GM12878 (cell line): ENCODE data around the gene PROSER3. TPM values are rescaled to one million over a fixed set of nuclear protein-coding genes. Genes with fewer than 3 reads are reported as not detected.

Experiments used
- ATAC-seq: fragments of 200-7000 bp; cut with Tn5 transposase; 3 replicates; pipeline ENCODE4 v1.9.1; 2020; ENCODE audit warnings: mild to moderate bottlenecking, moderate library complexity
- BruUV-seq: library from RNA; stranded (reverse); fragments of 400-500 nt; replicated peaks from 2 replicates; lab custom pipeline; 2021; lab: Mats Ljungman, UMichigan
- CTCF ChIA-PET: fragments of 300-600 bp; sonication (Branson Sonifier 250); formaldehyde crosslinking; extraction: SDS; loops from one replicate; lab custom pipeline; 2021; ENCODE audit warnings: inconsistent platforms; lab: Yijun Ruan, JAX
- POLR2A ChIA-PET: fragments of 350-600 bp; formaldehyde crosslinking; extraction: SDS; loops from one replicate; lab custom pipeline; 2021; ENCODE audit warnings: inconsistent platforms; lab: Charles Lee
- RAD21 ChIA-PET: fragments of 300-600 bp; sonication (Branson Sonifier 250); formaldehyde crosslinking; loops from one replicate; lab custom pipeline; 2023; ENCODE audit warnings: antibody characterized with exemption; ENCODE audit not compliant: unreplicated experiment; lab: Charles Lee
- SMC1A ChIA-PET: fragments of 300-600 bp; sonication (Branson Sonifier 250); formaldehyde crosslinking; loops from one replicate; lab custom pipeline; 2023; ENCODE audit not compliant: unreplicated experiment, uncharacterized antibody; lab: Charles Lee
- DNase-seq: peaks from one replicate; pipeline ENCODE4 v3.0.0-alpha.2; 2011; ENCODE audit warnings: low read depth, low spot score
- FAIRE-seq: peaks from 3 replicates; lab custom pipeline; 2011; peaks lifted over from hg19 to GRCh38; lab: Jason Lieb, UNC
- H2AFZ ChIP-seq: 2 replicates; pipeline ENCODE4 v1.6.0; 2011; ENCODE audit warnings: low read depth, low read length, control low read depth; ENCODE audit not compliant: control insufficient read depth
- H3K27ac ChIP-seq: 2 replicates; pipeline ENCODE4 v1.5.1; 2011; ENCODE audit warnings: control low read depth; ENCODE audit not compliant: control insufficient read depth, insufficient read depth
- H3K27me3 ChIP-seq, 2 experiments: replicated peaks in 1 of 2; 2 replicates each; pipeline versions ENCODE4 v1.6.0 to v1.6.1; 2011; ENCODE audit warnings: low read length in 1 of 2; ENCODE audit not compliant: control insufficient read depth in 2 of 2, insufficient read depth in 2 of 2
- H3K36me3 ChIP-seq, 2 experiments: 2 replicates each; pipeline ENCODE4 v1.5.1; 2011; ENCODE audit warnings: low read length in 1 of 2; ENCODE audit not compliant: control insufficient read depth in 2 of 2, insufficient read depth in 2 of 2
- H3K4me1 ChIP-seq: 2 replicates; pipeline ENCODE4 v1.6.1; 2011; ENCODE audit warnings: mild to moderate bottlenecking, low read length, moderate library complexity, mixed read lengths; ENCODE audit not compliant: control insufficient read depth, insufficient read depth
- H3K4me2 ChIP-seq: 2 replicates; pipeline ENCODE4 v1.6.0; 2011; ENCODE audit warnings: control low read depth; ENCODE audit not compliant: control insufficient read depth, insufficient read depth
- H3K4me3 ChIP-seq: fragments of 200-600 bp; sonication (generic); 2 replicates; pipeline ENCODE4 v1.5.1; 2016
- H3K79me2 ChIP-seq: 2 replicates; pipeline ENCODE4 v1.6.0; 2011; ENCODE audit warnings: low read length; ENCODE audit not compliant: control insufficient read depth, insufficient read depth
- H3K9ac ChIP-seq: 2 replicates; pipeline ENCODE4 v1.8.0; 2011; ENCODE audit warnings: low read length, control low read depth, mixed read lengths; ENCODE audit not compliant: control insufficient read depth, insufficient read depth
- H3K9me3 ChIP-seq: replicated peaks from 3 replicates; pipeline ENCODE4 v1.5.1; 2011; ENCODE audit warnings: mild to moderate bottlenecking, low read length; ENCODE audit not compliant: control insufficient read depth, insufficient read depth
- H4K20me1 ChIP-seq: 2 replicates; pipeline ENCODE4 v1.6.0; 2011; ENCODE audit not compliant: control insufficient read depth, insufficient read depth
- BHLHE40 ChIP-seq, 2 experiments: fragments of 450-650 bp in 1 of 2; IDR thresholded peaks; 2 replicates each; pipeline ENCODE4 v1.6.1; 2011 to 2017; ENCODE audit warnings: low read depth in 2 of 2, borderline replicate concordance in 1 of 2, improper control_type of control experiment in 1 of 2, low read length in 1 of 2, mild to moderate bottlenecking in 1 of 2
- CHD4 ChIP-seq: fragments of 200-600 bp; sonication (generic); IDR thresholded peaks from 2 replicates; pipeline ENCODE4 v1.6.1; 2016; ENCODE audit warnings: mild to moderate bottlenecking
- CREB1 ChIP-seq: IDR thresholded peaks from 2 replicates; pipeline ENCODE4 v1.6.1; 2012; ENCODE audit warnings: low read depth, mild to moderate bottlenecking, inconsistent platforms
- IKZF2 ChIP-seq, 2 experiments: fragments of 450-650 bp; IDR thresholded peaks; 2 replicates each; pipeline ENCODE4 v1.6.1; 2017; ENCODE audit warnings: mild to moderate bottlenecking in 2 of 2, moderate library complexity in 2 of 2
- MEF2B ChIP-seq: fragments of 450-650 bp; IDR thresholded peaks from 2 replicates; pipeline ENCODE4 v1.6.1; 2018; ENCODE audit warnings: mild to moderate bottlenecking, moderate library complexity; ENCODE audit not compliant: partially characterized antibody, poor library complexity, severe bottlenecking
- MXI1 ChIP-seq: fragments of 150-350 bp; IDR thresholded peaks from 2 replicates; pipeline ENCODE4 v1.6.1; 2011; ENCODE audit warnings: low read depth, mild to moderate bottlenecking, inconsistent platforms, low read length, improper control_type of control experiment
- NR2C2 ChIP-seq: IDR thresholded peaks from 2 replicates; pipeline ENCODE4 v1.6.1; 2011; ENCODE audit warnings: borderline replicate concordance, low read depth; ENCODE audit not compliant: control insufficient read depth, insufficient read length
- NR2F1 ChIP-seq: fragments of 450-650 bp; conservative IDR thresholded peaks from 2 replicates; pipeline ENCODE4 v1.6.1; 2017; ENCODE audit warnings: mild to moderate bottlenecking
- POLR2A ChIP-seq: IDR thresholded peaks from 2 replicates; pipeline ENCODE4 v1.6.1; 2011; ENCODE audit warnings: low read depth, mild to moderate bottlenecking, low read length
- TCF7 ChIP-seq: IDR thresholded peaks from 2 replicates; pipeline ENCODE4 v1.6.1; 2014; ENCODE audit warnings: antibody characterized with exemption, borderline replicate concordance
- ZBTB4 ChIP-seq: fragments of 450-650 bp; formaldehyde crosslinking; IDR thresholded peaks from 2 replicates; pipeline ENCODE4 v1.4.0; 2022; ENCODE audit warnings: mild to moderate bottlenecking, moderate library complexity
- ZNF207 ChIP-seq: fragments of 450-650 bp; IDR thresholded peaks from 2 replicates; pipeline ENCODE4 v1.6.1; 2014; ENCODE audit warnings: antibody characterized with exemption, mild to moderate bottlenecking, borderline replicate concordance
- WGBS: methylation state at CpG from one replicate; pipeline ENCODE4 v1.1.6; 2016; ENCODE audit warnings: low lambda C conversion rate; ENCODE audit not compliant: insufficient replicate concordance, insufficient coverage; ENCODE audit errors: missing lambda C conversion rate; 5-methylcytosine and 5-hydroxymethylcytosine counted together
- in situ Hi-C: fragments of 300-500 bp; cut with MboI; formaldehyde crosslinking; loops from 9 replicates; pipeline ENCODE4 v1.14.3; 2018; ENCODE audit warnings: mixed read lengths
- intact Hi-C: fragments of 100-400 bp; cut with micrococcal nuclease; formaldehyde crosslinking; loops from one replicate; pipeline ENCODE4 v1.14.2; 2022; ENCODE audit not compliant: unreplicated experiment
- polyA plus RNA-seq, 11 experiments: library from polyadenylated mRNA; depleted of rRNA in 4 of 11; unstranded in 6 of 11; stranded (reverse) in 5 of 11; fragments of >200 nt; fragmentation: Nextera tagmentation in 4 of 11; fragmentation: Illumina TruSeq in 1 of 11; extraction: Ambion mirVana in 4 of 11; extraction: Trizol in 1 of 11; gene quantifications; 1 replicate in 1 of 11; 2 replicates in 10 of 11; pipeline versions ENCODE4 v1.2.1 to v1.2.3, GENCODE V29; 2011 to 2016; ENCODE audit warnings: inconsistent platforms in 2 of 11, missing spikeins in 2 of 11, low read depth in 1 of 11
- total RNA-seq, 4 experiments: library from RNA; depleted of rRNA in 3 of 4; stranded (reverse); fragments of >200 nt in 3 of 4; fragmentation: Illumina TruSeq in 1 of 4; extraction: Trizol in 1 of 4; gene quantifications; 2 replicates each; pipeline versions ENCODE4 v1.2.1 to v1.2.3, GENCODE V29; 2013 to 2021
- TF ChIP-seq, protein P1 (sequence below): fragments of 450-650 bp; IDR thresholded peaks from 2 replicates; pipeline ENCODE4 v1.6.1; 2017; ENCODE audit warnings: borderline replicate concordance

PROSER3 gene
- total and polyA plus RNA-seq, 10 of the 15 experiments (the other 5 are each of a cell fraction or from before 2014, with no cell fraction given): 0.85 to 25.1 (median 9.6) TPM

DNA sequence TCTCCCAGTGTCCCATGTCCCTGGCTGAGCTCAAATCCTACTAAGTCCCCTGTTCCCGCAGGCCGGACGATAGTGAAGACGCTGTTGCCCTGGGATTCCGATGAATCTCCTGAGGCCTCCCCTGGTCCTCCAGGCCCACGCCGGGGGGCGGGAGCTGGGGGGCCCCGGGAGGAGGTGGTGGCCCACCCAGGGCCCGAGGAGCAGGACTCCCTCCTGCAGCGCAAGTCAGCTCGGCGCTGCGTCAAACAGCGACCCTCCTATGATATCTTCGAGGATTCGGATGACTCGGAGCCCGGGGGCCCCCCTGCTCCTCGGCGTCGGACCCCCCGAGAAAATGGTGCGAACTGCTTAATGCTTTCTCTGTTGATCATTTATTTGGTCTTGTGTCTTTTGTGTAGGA, 34.3 kb upstream of the PROSER3 start:
- Histone ChIP-seq H3K4me1 (peaks cover 10% of the 10 kb centered on the region), H3K36me3 (peaks cover 27 to 37% of the 10 kb centered on the region in 2 experiments), H3K27me3 (no peaks in the 10 kb centered on the region), H3K27ac (no peak overlapping the region), H2AFZ (no peak overlapping the region), H3K9ac (no peak overlapping the region), H3K4me3 (no peak overlapping the region), H4K20me1 (no peaks in the 10 kb centered on the region; the same call in 1 of the 2 replicates), H3K4me2 (no peak overlapping the region), H3K9me3 (no peaks in the 10 kb centered on the region), H3K79me2 (peaks cover 14% of the 10 kb centered on the region)
- ChIA-PET POLR2A (no interaction called here), RAD21 (no interaction called here), SMC1A (interaction anchor here (1.0 kb wide), 1 partner anchor 29 kb away, joined by 4 read pairs; no protein-coding TSS in a partner anchor), CTCF (no interaction called here)
- ATAC-seq: no peak
- in situ Hi-C loops: no loop called here
- TF ChIP-seq NR2C2 (no peak), CHD4 (no peak), POLR2A (no peak), IKZF2 (IDR thresholded peaks at IDR 0.05) (no peak), CREB1 (no peak), ZBTB4 (CRISPR knock-in tag) (no peak), BHLHE40 (IDR thresholded peaks at IDR 0.05; ENCODE audit: borderline replicate concordance in 1 of 2, low read depth in 2 of 2, low read length in 1 of 2) (no peak), TCF7 (no peak), ZNF207 (no peak), NR2F1 (no peak), MXI1 (no peak), MEF2B (no peak)
- TF ChIP-seq, protein P1, sequence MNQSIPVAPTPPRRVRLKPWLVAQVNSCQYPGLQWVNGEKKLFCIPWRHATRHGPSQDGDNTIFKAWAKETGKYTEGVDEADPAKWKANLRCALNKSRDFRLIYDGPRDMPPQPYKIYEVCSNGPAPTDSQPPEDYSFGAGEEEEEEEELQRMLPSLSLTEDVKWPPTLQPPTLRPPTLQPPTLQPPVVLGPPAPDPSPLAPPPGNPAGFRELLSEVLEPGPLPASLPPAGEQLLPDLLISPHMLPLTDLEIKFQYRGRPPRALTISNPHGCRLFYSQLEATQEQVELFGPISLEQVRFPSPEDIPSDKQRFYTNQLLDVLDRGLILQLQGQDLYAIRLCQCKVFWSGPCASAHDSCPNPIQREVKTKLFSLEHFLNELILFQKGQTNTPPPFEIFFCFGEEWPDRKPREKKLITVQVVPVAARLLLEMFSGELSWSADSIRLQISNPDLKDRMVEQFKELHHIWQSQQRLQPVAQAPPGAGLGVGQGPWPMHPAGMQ: no peak
- intact Hi-C loops: no loop called here
- no TSS peak for BruUV-seq
- FAIRE-seq: no peak
- DNase-seq: no peak
- 97% methylated on average over 17 of the region's 24 CpGs for WGBS
